Heart right ventricle (tissue), 16 donors: ENCODE results near the gene CAPZB. TPM values are rescaled to one million over a fixed set of nuclear protein-coding genes. Genes with fewer than 3 reads are reported as not detected.

ENCODE experiments used
- ATAC-seq, 8 donors: fragments of 200-7000 bp; cut with Tn5 transposase; one replicate each; pipeline ENCODE4 v1.9.1; 2020; ENCODE audit warnings: mild to moderate bottlenecking in 8 of 8, moderate library complexity in 8 of 8, moderate number of reproducible peaks in 1 of 8
- DNase-seq, 2 donors: peaks; one replicate each; pipeline ENCODE4 v3.0.0-alpha.2; 2020
- H3K27ac ChIP-seq, 10 donors: fragments of 200-600 bp; sonication (generic) in 2 of 10; one replicate each; pipeline versions ENCODE4 v1.5.0 to v1.8.0; 2020 to 2022; ENCODE audit warnings: mild to moderate bottlenecking in 3 of 10
- H3K27me3 ChIP-seq, 7 donors: fragments of 200-600 bp; one replicate each; pipeline ENCODE4 v1.8.0; 2021 to 2022; ENCODE audit warnings: mild to moderate bottlenecking in 2 of 7
- H3K36me3 ChIP-seq, 9 donors: fragments of 200-600 bp; sonication (generic) in 1 of 9; one replicate each; pipeline versions ENCODE4 v1.5.0 to v1.8.0; 2020 to 2022; ENCODE audit warnings: mild to moderate bottlenecking in 2 of 9
- H3K4me1 ChIP-seq, 9 donors: fragments of 200-600 bp; sonication (generic) in 1 of 9; one replicate each; pipeline versions ENCODE4 v1.5.0 to v1.8.0; 2020 to 2022; ENCODE audit warnings: mild to moderate bottlenecking in 4 of 9
- H3K4me3 ChIP-seq, 10 donors: fragments of 200-600 bp; sonication (generic) in 2 of 10; one replicate each; pipeline versions ENCODE4 v1.5.0 to v1.8.0; 2020 to 2022; ENCODE audit warnings: mild to moderate bottlenecking in 7 of 10, moderate library complexity in 2 of 10
- H3K9me3 ChIP-seq, 11 donors: fragments of 200-600 bp in 10 of 11; sonication (generic) in 2 of 11; one replicate each; pipeline versions ENCODE4 v1.5.0 to v1.8.0; 2013 to 2022; ENCODE audit warnings: mild to moderate bottlenecking in 2 of 11, control low read depth in 1 of 11, moderate library complexity in 1 of 11
- CTCF ChIP-seq, 9 donors: fragments of 200-600 bp; sonication (generic) in 2 of 9; IDR thresholded peaks; one replicate each; pipeline versions ENCODE4 v1.5.0 to v1.8.0; 2021 to 2022; ENCODE audit warnings: antibody characterized with exemption in 9 of 9, mild to moderate bottlenecking in 5 of 9, moderate library complexity in 1 of 9
- WGBS, 2 donors: extraction: QIAGEN DNeasy Blood & Tissue Kit; methylation state at CpG; one replicate each; pipeline ENCODE4 v1.1.7; 2013; ENCODE audit warnings: inconsistent platforms in 1 of 2; 5-methylcytosine and 5-hydroxymethylcytosine counted together
- intact Hi-C, 10 donors: fragments of 100-400 bp; cut with DNase I; formaldehyde crosslinking; loops; one replicate each; pipeline versions ENCODE4 v1.11.1 to v1.14.2; 2022
- polyA plus RNA-seq, 2 donors: library from polyadenylated mRNA; stranded (reverse); fragments of 200-250 nt; gene quantifications; one replicate each; pipeline ENCODE4 v1.2.3, GENCODE V29; 2013
- total RNA-seq, 10 donors: library from RNA; stranded (reverse); fragmentation: NEBNext Ultra II Directional in 3 of 10; extraction: Animal tissue kit (Norgen Biotek cat#: 25700) in 3 of 10; gene quantifications; one replicate each; pipeline versions ENCODE4 v1.2.1 to v1.2.4, GENCODE V29; 2021 to 2023
- donor health status: Arrhythmogenic right ventricular cardiomyopathy.
- donor health status: ischemic (EF 13 %, LVEDD 7.1; RV severe dilation, severe dysfunction).
- donor health status: healthy with polysubstance abuse.
- donor health status: DM: no; HTN: yes; CAD: no.
- donor health status: DM: no; HTN: no; CAD: no.
- donor health status: ischemic (EF 25% LVEDD 6.9; RV normal size, moderate dysfunction).
- donor health status: ischemic (EF 25% LVEDD 5.7; RV mildly dilated, moderate dysfunction).
- donor health status: healthy.
- donor health status: DM: yes; HTN: yes; CAD: no.
- donor health status: Ischemic cardiomyopathy.
- donor health status: ischemic (EF 35%, LVEDD 5.7; RV mildly dilated, moderate dysfunction).
- donor health status: nonischemic (EF 11% LVEDD 7.7; RV severe dilation, severe dysfunction).
- donor health status: DM: yes; HTN: yes; CAD: no.
- donor health status: PGD.
- donor health status: ischemic (EF 29% LVEDD 5.4; RV normal size, mild dysfunction).
- donor health status: nonischemic (EF 23%, LVEDD 6.1; RV moderate dilation, normal function).

CAPZB gene
- total and polyA plus RNA-seq, 12 donors: 158 to 307 (median 228) TPM

GRCh38 chr1:19360016-19360415, 125.3 kb downstream of the CAPZB start:
- no peak overlapping the region for H3K4me3 ChIP-seq
- WGBS, 2 donors: 60 to 63% methylated on average over 6 of the region's 6 CpGs
- peak overlapping the region in 1 of 10 donors; percentile 35 for H3K27ac ChIP-seq
- H3K36me3 ChIP-seq: peaks cover 5 to 80% (median 21%) of the 10 kb centered on the region in 9 donors
- H3K9me3 ChIP-seq: no peaks in the 10 kb centered on the region
- no peak for ATAC-seq
- no peak for TF ChIP-seq CTCF (IDR thresholded peaks at IDR 0.05)
- no peaks in the 10 kb centered on the region for H3K27me3 ChIP-seq
- intact Hi-C loops: no loop called here
- DNase-seq: no peak
- peaks cover 0 to 30% (median 16%) of the 10 kb centered on the region in 9 donors for H3K4me1 ChIP-seq

- peaks cover 5 to 80% (median 22%) of the 10 kb centered on the region in 9 donors for H3K36me3 ChIP-seq
- DNase-seq (no peak), ATAC-seq (peak in 1 of 8 donors; percentile 9)
- WGBS, 2 donors: 88 to 90% methylated on average over 11 of the region's 11 CpGs
- H3K27me3 ChIP-seq: no peaks in the 10 kb centered on the region
- TF ChIP-seq CTCF (IDR thresholded peaks at IDR 0.05): no peak
- no peak overlapping the region for H3K4me3 ChIP-seq
- peaks cover 0 to 36% (median 16%) of the 10 kb centered on the region in 9 donors for H3K4me1 ChIP-seq
- intact Hi-C loops: no loop called here
- H3K9me3 ChIP-seq: no peaks in the 10 kb centered on the region
- no peak overlapping the region for H3K27ac ChIP-seq
Measured at GRCh38 chr1:19359357-19359756, 126.0 kb downstream of the CAPZB start.

- DNase-seq: no peak
- 88 to 91% methylated on average over 8 of the region's 8 CpGs for WGBS, 2 donors
- Histone ChIP-seq H3K27me3 (no peaks in the 10 kb centered on the region), H3K27ac (no peak overlapping the region), H3K36me3 (peaks cover 5 to 80% (median 27%) of the 10 kb centered on the region in 9 donors), H3K4me1 (peaks cover 0 to 36% (median 15%) of the 10 kb centered on the region in 9 donors), H3K9me3 (no peaks in the 10 kb centered on the region), H3K4me3 (no peak overlapping the region)
- intact Hi-C loops: no loop called here
- ATAC-seq: no peak
- TF ChIP-seq CTCF (IDR thresholded peaks at IDR 0.05): no peak
Measured at GRCh38 chr1:19358710-19359109, 126.6 kb downstream of the CAPZB start.

GRCh38 chr1:19357299-19357986, 127.9 kb downstream of the CAPZB start:
- H3K9me3 ChIP-seq: no peaks in the 10 kb centered on the region
- ATAC-seq (no peak), DNase-seq (no peak)
- H3K27me3 ChIP-seq: no peaks in the 10 kb centered on the region
- TF ChIP-seq CTCF (IDR thresholded peaks at IDR 0.05): no peak
- H3K27ac ChIP-seq: no peak overlapping the region
- H3K4me3 ChIP-seq: no peak overlapping the region
- peaks cover 5 to 80% (median 31%) of the 10 kb centered on the region in 9 donors for H3K36me3 ChIP-seq
- H3K4me1 ChIP-seq: peaks cover 0 to 34% (median 14%) of the 10 kb centered on the region in 9 donors
- WGBS, 2 donors: 90 to 93% methylated on average over 13 of the region's 13 CpGs
- intact Hi-C loops: no loop called here
